Suprapubic skin (tissue), 3 donors: Measurements from ENCODE around the gene AUTS2.

Source experiments
- POLR2A ChIP-seq, 2 donors: fragments of 450-650 bp; IDR thresholded peaks; one replicate each; pipeline ENCODE4 v1.6.1; 2017; ENCODE audit warnings: antibody characterized with exemption in 2 of 2, mild to moderate bottlenecking in 2 of 2, moderate library complexity in 2 of 2
- TF ChIP-seq, protein P1 (sequence below), 2 donors: fragments of 200-600 bp in 1 of 2; fragments of 450-650 bp in 1 of 2; sonication (generic) in 1 of 2; IDR thresholded peaks; one replicate each; pipeline ENCODE4 v1.5.1; 2016 to 2019; ENCODE audit warnings: antibody characterized with exemption in 2 of 2, mild to moderate bottlenecking in 1 of 2, moderate library complexity in 1 of 2

DNA sequence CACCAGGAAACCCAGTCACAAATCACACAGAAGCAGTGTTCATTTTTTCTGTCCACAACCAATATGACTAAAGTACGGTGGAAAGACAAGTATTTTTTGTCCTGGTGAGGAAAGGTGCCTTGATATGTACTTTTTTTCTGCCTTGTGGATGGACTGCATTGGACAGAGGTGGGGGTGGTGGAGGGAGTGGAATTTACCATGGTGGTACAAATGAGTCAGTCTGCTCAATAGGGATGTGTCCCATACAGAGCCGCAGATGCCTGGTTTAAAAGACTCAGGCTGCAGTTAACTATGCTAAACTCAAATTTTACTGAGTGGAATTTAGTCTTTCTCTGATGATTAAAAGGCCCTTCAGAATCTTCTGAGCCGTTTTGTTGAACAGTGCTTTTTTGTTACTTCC lies 859.2 kb downstream of the AUTS2 start:
- TF ChIP-seq, protein P1, sequence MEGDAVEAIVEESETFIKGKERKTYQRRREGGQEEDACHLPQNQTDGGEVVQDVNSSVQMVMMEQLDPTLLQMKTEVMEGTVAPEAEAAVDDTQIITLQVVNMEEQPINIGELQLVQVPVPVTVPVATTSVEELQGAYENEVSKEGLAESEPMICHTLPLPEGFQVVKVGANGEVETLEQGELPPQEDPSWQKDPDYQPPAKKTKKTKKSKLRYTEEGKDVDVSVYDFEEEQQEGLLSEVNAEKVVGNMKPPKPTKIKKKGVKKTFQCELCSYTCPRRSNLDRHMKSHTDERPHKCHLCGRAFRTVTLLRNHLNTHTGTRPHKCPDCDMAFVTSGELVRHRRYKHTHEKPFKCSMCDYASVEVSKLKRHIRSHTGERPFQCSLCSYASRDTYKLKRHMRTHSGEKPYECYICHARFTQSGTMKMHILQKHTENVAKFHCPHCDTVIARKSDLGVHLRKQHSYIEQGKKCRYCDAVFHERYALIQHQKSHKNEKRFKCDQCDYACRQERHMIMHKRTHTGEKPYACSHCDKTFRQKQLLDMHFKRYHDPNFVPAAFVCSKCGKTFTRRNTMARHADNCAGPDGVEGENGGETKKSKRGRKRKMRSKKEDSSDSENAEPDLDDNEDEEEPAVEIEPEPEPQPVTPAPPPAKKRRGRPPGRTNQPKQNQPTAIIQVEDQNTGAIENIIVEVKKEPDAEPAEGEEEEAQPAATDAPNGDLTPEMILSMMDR (IDR thresholded peaks at IDR 0.05): no peak
- no peak for TF ChIP-seq POLR2A (IDR thresholded peaks at IDR 0.05)
